ENCODE results near the gene SIRT5.
A peak's percentile ranks its signal among the peaks of the same experiment; 100 is the strongest.

Gene SIRT5

DNA sequence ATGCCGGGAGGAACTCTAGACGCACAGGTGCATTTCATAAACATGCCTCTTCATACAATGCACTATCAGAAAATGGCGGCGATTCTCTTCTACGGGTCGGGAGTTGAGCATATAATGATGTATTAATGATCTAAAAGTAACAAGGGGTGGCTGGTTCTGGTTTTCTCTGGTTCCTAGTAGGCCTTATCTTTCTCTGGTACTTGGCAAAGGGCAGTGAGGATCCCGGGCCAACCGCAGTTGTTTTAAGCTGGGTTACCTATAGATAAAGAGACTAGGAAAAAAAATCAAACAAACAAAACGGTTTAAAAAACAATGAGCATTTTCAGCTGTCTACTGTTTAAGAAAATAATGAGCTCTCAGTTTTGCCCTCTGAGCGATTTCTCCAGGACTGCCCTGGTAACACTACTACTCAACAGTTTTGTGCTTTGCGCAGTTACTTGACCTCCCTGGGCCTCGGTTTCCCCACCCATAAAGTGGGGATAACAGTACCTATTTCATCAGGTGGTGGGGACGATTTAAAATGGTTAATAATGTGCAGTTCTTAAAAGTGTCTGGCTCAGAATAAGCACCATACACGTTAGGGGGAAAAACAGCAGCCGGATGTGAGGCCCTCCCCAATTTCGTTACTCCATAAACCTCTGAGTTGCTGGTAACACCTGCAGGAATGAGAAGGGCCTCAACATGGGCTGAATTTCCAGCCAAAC lies 1.3 kb upstream of the SIRT5 start:
- peak overlapping the region; percentile 80; the same call in 1 of the 2 replicates for H3K4me3 ChIP-seq (ENCODE audit: low read depth, low read length)
- no peak for DNase-seq (ENCODE audit: low read depth)
- TF ChIP-seq, protein P1, sequence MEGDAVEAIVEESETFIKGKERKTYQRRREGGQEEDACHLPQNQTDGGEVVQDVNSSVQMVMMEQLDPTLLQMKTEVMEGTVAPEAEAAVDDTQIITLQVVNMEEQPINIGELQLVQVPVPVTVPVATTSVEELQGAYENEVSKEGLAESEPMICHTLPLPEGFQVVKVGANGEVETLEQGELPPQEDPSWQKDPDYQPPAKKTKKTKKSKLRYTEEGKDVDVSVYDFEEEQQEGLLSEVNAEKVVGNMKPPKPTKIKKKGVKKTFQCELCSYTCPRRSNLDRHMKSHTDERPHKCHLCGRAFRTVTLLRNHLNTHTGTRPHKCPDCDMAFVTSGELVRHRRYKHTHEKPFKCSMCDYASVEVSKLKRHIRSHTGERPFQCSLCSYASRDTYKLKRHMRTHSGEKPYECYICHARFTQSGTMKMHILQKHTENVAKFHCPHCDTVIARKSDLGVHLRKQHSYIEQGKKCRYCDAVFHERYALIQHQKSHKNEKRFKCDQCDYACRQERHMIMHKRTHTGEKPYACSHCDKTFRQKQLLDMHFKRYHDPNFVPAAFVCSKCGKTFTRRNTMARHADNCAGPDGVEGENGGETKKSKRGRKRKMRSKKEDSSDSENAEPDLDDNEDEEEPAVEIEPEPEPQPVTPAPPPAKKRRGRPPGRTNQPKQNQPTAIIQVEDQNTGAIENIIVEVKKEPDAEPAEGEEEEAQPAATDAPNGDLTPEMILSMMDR (IDR thresholded peaks at IDR 0.05; ENCODE audit: low read depth, low read length, missing control alignments) = no peak

DNA sequence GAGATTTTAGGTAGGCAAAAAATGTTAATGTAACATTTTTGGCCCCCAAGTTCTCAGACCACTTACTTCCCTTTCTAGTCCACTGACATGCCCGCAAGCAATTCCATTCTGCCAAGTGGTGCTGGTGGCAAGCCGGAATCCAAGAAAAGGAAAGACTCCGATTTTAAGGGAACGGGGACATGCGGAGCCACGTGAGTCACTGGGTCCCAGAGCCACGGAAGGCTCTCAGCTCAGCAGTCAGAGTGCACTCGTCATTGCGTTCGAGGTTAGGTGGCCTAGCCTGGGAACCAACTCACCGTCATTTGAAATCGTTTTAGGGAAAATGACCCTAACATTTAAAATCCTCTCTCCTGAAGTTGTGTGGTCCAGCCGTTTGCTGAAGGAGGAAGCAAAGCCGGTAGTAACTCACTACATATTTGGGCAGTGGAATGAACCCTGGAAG lies 711 bp upstream of the SIRT5 start:
- no peak for DNase-seq (ENCODE audit: low read depth)

DNA sequence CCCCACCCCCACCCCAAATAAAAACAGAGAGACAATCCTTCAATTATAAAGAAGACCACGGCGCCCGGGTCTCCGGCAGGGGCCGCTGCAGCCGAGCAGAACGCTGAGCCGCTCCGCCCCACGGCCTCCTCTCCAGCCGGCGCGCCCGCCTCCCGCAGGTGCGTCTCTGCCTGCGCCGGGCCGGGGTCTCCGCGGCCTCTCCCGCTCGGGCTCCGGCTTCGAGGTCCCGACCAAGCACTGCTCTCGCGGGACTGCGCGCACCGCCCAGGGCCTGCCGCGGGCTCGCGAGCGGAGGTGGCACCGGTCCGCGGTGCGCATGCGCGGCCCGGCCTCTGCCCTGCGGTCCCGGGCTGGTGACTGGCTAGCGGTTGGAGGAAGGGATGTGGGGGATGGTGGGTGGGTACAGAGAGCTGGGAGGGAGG lies 241 bp upstream of the SIRT5 start:
- TF ChIP-seq, protein P1 (IDR thresholded peaks at IDR 0.05; ENCODE audit: low read depth, low read length, missing control alignments) = peak; percentile 51
- peak; percentile 84 for DNase-seq (ENCODE audit: low read depth)
- peak overlapping the region; percentile 80 for H3K4me3 ChIP-seq (ENCODE audit: low read depth, low read length)

More for the DNA sequence above, 711 bp upstream of the SIRT5 start:
- peak overlapping the region; percentile 80 for H3K4me3 ChIP-seq (ENCODE audit: low read depth, low read length)
- TF ChIP-seq, protein P1 (IDR thresholded peaks at IDR 0.05; ENCODE audit: low read depth, low read length, missing control alignments) = no peak

DNA sequence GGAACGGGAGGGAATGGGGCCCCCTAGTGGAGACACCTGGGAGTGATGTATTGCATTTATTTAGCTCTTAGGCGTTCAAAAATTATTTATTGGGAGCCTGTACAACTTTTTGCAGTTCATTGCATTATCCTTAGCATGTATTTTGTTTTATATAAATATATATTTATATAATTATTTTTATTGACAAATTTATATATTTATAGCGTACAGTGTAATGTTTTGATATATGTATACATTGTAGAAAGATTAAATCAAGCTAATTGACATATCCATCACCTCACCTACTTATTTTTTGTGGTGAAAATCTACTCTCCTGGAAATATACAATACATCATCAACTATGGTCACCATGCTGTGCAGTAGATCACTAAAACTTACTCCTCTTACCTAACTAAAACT lies 975 bp downstream of the SIRT5 start:
- no peak for DNase-seq (ENCODE audit: low read depth)
- H3K4me3 ChIP-seq (ENCODE audit: low read depth, low read length) = peak overlapping the region; percentile 80
- TF ChIP-seq, protein P1 (IDR thresholded peaks at IDR 0.05; ENCODE audit: low read depth, low read length, missing control alignments) = peak; percentile 79

DNA sequence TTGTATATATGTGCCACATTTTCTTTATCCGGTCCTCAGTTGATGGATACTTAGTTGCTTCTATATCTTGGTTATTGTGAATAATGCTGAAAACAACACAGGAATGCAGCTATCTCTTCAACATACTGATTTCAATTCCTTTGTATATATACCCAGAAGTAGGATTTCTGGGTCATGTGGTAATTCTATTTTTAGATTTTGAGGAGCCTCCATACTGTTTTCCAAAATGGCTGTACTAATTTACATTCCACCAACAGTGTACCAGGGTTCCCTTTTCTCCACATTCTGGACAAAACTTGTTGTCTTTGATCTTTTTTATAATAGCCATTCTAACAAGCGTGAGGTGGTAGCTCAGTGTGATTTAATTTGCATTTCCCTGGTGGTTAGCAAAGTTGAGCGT lies 1.6 kb downstream of the SIRT5 start:
- TF ChIP-seq, protein P1 (IDR thresholded peaks at IDR 0.05; ENCODE audit: low read depth, low read length, missing control alignments) = no peak
- H3K4me3 ChIP-seq (ENCODE audit: low read depth, low read length) = no peak overlapping the region

DNA sequence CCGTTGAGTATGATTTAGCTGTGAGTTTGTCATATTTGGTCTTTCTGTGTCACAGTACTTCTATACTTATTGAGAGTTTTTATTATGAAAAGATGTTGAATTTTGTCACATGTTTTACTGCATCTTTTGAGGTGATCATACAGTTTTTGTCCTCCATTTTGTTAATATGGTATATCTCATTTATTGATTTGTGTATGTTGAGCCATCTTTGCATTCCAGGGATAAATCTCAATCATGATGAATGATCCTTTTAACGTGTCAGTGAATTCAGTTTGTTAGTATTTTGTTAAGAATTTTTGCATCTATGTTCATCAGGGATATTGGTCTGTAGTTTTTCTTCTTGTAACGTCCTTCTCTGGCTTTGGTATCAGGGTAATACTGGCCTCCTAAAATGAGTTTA lies 3.5 kb downstream of the SIRT5 start:
- no peak for DNase-seq (ENCODE audit: low read depth)
- TF ChIP-seq, protein P1 (IDR thresholded peaks at IDR 0.05; ENCODE audit: low read depth, low read length, missing control alignments) = no peak

More for the DNA sequence above, 1.6 kb downstream of the SIRT5 start:
- DNase-seq (ENCODE audit: low read depth) = no peak

DNA sequence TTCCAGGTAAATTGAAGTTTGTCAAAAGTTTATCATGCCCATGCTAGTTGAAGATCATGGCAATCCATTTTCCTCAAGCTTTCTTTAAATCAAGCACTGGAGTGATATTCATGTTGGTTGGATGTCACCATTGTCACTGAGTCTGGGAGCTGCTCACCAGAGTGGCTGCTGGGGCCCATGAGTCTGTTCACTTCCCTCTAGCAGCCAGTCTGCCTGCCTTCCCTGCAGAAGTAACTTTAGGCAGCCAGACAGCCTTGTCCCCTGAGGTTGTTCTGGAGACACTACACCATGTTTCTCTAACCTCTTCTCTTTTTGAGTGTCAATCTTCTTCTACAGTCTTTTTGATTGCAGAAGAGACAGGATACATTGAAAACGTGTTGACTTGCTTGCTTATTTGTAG lies 5.5 kb downstream of the SIRT5 start:
- TF ChIP-seq, protein P1 (IDR thresholded peaks at IDR 0.05; ENCODE audit: low read depth, low read length, missing control alignments) = no peak
- DNase-seq (ENCODE audit: low read depth) = no peak
- no peak overlapping the region for H3K4me3 ChIP-seq (ENCODE audit: low read depth, low read length)

More for the DNA sequence above, 3.5 kb downstream of the SIRT5 start:
- no peak overlapping the region for H3K4me3 ChIP-seq (ENCODE audit: low read depth, low read length)
